Loucy (cell line): ENCODE data around the gene RC3H2.

ENCODE experiments used
- H2AFZ ChIP-seq: fragments of 200-600 bp; sonication (generic); 2 replicates; pipeline ENCODE4 v1.6.0; 2016; ENCODE audit warnings: antibody characterized with exemption, mild to moderate bottlenecking, low read length, moderate library complexity
- H3F3A ChIP-seq: fragments of 200-600 bp; 2 replicates; pipeline ENCODE4 v1.6.0; 2016; ENCODE audit warnings: antibody characterized with exemption, low read depth, mild to moderate bottlenecking
- H3K27me3 ChIP-seq: fragments of 200-600 bp; sonication (generic); 2 replicates; pipeline ENCODE4 v1.6.1; 2014; ENCODE audit warnings: low read length, mild to moderate bottlenecking; ENCODE audit not compliant: insufficient read depth, poor library complexity, severe bottlenecking
- H3K36me3 ChIP-seq: fragments of 200-600 bp; sonication (generic); 2 replicates; pipeline ENCODE4 v1.6.1; 2016; ENCODE audit warnings: low read length; ENCODE audit not compliant: insufficient read depth
- H3K4me1 ChIP-seq: fragments of 200-600 bp; sonication (generic); 2 replicates; pipeline ENCODE4 v1.5.1; 2014; ENCODE audit warnings: low read length, mild to moderate bottlenecking; ENCODE audit not compliant: insufficient read depth, poor library complexity, severe bottlenecking
- H3K4me2 ChIP-seq: fragments of 200-600 bp; sonication (generic); 2 replicates; pipeline ENCODE4 v1.6.0; 2014; ENCODE audit warnings: antibody characterized with exemption, low read length, low read depth, mild to moderate bottlenecking; ENCODE audit not compliant: poor library complexity, severe bottlenecking
- H3K4me3 ChIP-seq: fragments of 200-600 bp; sonication (generic); 2 replicates; pipeline ENCODE4 v1.5.1; 2014; ENCODE audit warnings: low read length, mild to moderate bottlenecking, mixed read lengths; ENCODE audit not compliant: poor library complexity, severe bottlenecking
- H3K79me2 ChIP-seq: fragments of 200-600 bp; sonication (generic); 2 replicates; pipeline ENCODE4 v1.6.1; 2014; ENCODE audit warnings: low read length; ENCODE audit not compliant: insufficient read depth
- H3K9ac ChIP-seq: fragments of 200-600 bp; sonication (generic); 2 replicates; pipeline ENCODE4 v1.6.0; 2014; ENCODE audit warnings: mild to moderate bottlenecking, low read depth, low read length, moderate library complexity; ENCODE audit not compliant: poor library complexity, severe bottlenecking
- H3K9me2 ChIP-seq: fragments of 200-600 bp; sonication (generic); replicated peaks from 2 replicates; pipeline ENCODE4 v1.6.1; 2016; ENCODE audit warnings: low read depth, low read length, mixed read lengths
- H3K9me3 ChIP-seq: fragments of 200-600 bp; sonication (generic); 2 replicates; pipeline ENCODE4 v1.6.1; 2014; ENCODE audit warnings: mild to moderate bottlenecking, antibody characterized with exemption, low read length, low read depth; ENCODE audit not compliant: insufficient read depth
- H4K20me1 ChIP-seq: fragments of 200-600 bp; sonication (generic); 2 replicates; pipeline ENCODE4 v1.6.0; 2014; ENCODE audit warnings: antibody characterized with exemption, low read length, mild to moderate bottlenecking; ENCODE audit not compliant: insufficient read depth, poor library complexity, severe bottlenecking
- CTCF ChIP-seq: fragments of 200-600 bp; sonication (generic); conservative IDR thresholded peaks from 2 replicates; pipeline ENCODE4 v1.5.1; 2014; ENCODE audit warnings: mild to moderate bottlenecking, antibody characterized with exemption, low read length
- EZH2phosphoT487 ChIP-seq: fragments of 200-600 bp; IDR thresholded peaks from 2 replicates; pipeline ENCODE4 v1.6.1; 2018; ENCODE audit warnings: antibody characterized with exemption, mild to moderate bottlenecking, moderate library complexity, borderline replicate concordance

Gene RC3H2

GRCh38 chr9:122822056-122822455 is 83.1 kb downstream of the RC3H2 start:
- Histone ChIP-seq H3K79me2 (peaks cover 89% of the 10 kb centered on the region), H3K27me3 (no peaks in the 10 kb centered on the region), H2AFZ (no peak overlapping the region), H4K20me1 (peaks cover 57% of the 10 kb centered on the region), H3K9me3 (no peaks in the 10 kb centered on the region), H3K4me1 (peaks cover 59% of the 10 kb centered on the region), H3K9me2 (no peaks in the 10 kb centered on the region), H3K9ac (peak overlapping the region; percentile 32), H3K4me3 (peak overlapping the region; percentile 52), H3K4me2 (peak overlapping the region; percentile 71), H3F3A (peaks cover 13% of the 10 kb centered on the region; the same call in 1 of the 2 replicates), H3K36me3 (peaks cover 38% of the 10 kb centered on the region)
- TF ChIP-seq EZH2phosphoT487 (no peak), CTCF (no peak)

GRCh38 chr9:122821278-122821943 is 83.7 kb downstream of the RC3H2 start:
- peaks cover 38% of the 10 kb centered on the region for H3K36me3 ChIP-seq
- H2AFZ ChIP-seq = no peak overlapping the region
- H3F3A ChIP-seq = peaks cover 17% of the 10 kb centered on the region; the same call in 1 of the 2 replicates
- H3K9ac ChIP-seq = peak overlapping the region; percentile 33
- H3K27me3 ChIP-seq = no peaks in the 10 kb centered on the region
- no peaks in the 10 kb centered on the region for H3K9me3 ChIP-seq
- peak overlapping the region; percentile 52 for H3K4me3 ChIP-seq
- no peak for TF ChIP-seq CTCF
- H3K9me2 ChIP-seq = no peaks in the 10 kb centered on the region
- H3K4me1 ChIP-seq = peaks cover 58% of the 10 kb centered on the region
- peaks cover 88% of the 10 kb centered on the region for H3K79me2 ChIP-seq
- peaks cover 51% of the 10 kb centered on the region for H4K20me1 ChIP-seq
- peak overlapping the region; percentile 71 for H3K4me2 ChIP-seq

GRCh38 chr9:122820490-122820845 is 84.7 kb downstream of the RC3H2 start:
- Histone ChIP-seq H3K27me3 (no peaks in the 10 kb centered on the region), H3K9ac (no peak overlapping the region), H3K79me2 (peaks cover 79% of the 10 kb centered on the region), H3K36me3 (peaks cover 38% of the 10 kb centered on the region), H3K4me3 (no peak overlapping the region), H4K20me1 (peaks cover 43% of the 10 kb centered on the region), H3F3A (peaks cover 18% of the 10 kb centered on the region; the same call in 1 of the 2 replicates), H3K9me2 (no peaks in the 10 kb centered on the region), H3K9me3 (no peaks in the 10 kb centered on the region), H2AFZ (no peak overlapping the region), H3K4me1 (peaks cover 57% of the 10 kb centered on the region), H3K4me2 (no peak overlapping the region)
- TF ChIP-seq EZH2phosphoT487 (no peak), CTCF (no peak)
